GM12801 (cell line): ENCODE measurements around the gene PARM1.

Experiments
- TF ChIP-seq, protein P1 (sequence below): IDR thresholded peaks from one replicate; pipeline ENCODE4 v1.5.1; 2011; ENCODE audit warnings: control low read depth; ENCODE audit not compliant: insufficient read length; ENCODE audit errors: extremely low read depth

The PARM1 gene

DNA sequence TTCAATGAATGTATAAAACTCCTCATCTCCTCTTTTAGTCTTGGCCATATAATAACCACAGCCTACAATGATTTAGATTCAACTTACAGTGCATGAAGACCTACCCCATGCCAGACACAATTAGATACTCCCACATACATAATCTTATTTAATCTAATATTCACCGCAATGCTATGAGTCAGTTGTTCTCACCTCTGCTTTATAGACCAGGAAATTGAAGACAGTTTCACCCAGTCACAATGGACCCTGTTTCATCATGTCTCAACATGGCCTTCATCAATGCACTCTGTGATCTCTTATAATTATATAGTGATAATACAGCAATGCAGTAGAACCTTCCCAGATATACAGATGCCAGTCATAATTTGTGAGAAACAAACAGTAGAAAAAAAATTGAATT, 148.6 kb downstream of the PARM1 start:
- TF ChIP-seq, protein P1, sequence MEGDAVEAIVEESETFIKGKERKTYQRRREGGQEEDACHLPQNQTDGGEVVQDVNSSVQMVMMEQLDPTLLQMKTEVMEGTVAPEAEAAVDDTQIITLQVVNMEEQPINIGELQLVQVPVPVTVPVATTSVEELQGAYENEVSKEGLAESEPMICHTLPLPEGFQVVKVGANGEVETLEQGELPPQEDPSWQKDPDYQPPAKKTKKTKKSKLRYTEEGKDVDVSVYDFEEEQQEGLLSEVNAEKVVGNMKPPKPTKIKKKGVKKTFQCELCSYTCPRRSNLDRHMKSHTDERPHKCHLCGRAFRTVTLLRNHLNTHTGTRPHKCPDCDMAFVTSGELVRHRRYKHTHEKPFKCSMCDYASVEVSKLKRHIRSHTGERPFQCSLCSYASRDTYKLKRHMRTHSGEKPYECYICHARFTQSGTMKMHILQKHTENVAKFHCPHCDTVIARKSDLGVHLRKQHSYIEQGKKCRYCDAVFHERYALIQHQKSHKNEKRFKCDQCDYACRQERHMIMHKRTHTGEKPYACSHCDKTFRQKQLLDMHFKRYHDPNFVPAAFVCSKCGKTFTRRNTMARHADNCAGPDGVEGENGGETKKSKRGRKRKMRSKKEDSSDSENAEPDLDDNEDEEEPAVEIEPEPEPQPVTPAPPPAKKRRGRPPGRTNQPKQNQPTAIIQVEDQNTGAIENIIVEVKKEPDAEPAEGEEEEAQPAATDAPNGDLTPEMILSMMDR, result no peak

DNA sequence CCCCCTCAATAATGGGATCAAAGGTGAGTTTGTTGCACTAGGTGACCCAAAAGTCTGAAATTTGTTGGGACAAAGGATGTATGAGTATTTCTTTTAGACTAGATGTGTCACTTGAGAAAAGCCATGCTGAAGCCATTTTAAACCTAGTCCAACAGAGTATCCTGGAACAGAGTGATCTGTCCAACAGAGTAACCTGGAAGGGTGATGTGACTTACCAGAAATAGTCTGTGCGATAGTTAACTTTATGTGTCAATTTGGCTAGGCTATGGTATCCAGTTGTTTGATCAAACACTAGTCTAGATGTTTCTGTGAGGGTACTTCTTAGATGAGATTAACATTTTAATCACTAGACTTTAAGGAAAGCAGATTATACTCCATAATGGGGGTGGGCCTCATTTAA, 154.5 kb downstream of the PARM1 start:
- TF ChIP-seq, protein P1, result no peak

DNA sequence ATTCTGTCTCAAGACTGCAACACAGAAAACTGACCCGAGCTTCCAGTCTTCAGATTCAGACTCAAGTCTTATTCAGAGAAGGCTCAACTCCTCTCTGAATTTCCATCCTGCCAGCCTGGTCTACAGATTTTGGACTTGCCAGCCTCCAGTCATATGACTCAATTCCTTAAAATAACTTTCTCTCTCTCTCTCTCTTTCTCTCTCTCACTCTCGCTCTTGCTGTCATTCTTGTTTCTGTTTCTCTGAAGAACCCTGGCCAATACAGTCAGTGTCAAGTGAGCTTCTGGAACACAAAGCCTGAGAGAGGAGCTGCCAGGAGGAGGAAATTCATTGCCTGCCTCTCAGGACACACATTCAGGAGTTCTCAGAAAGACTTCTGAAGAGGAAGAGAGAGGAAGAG, 154.9 kb downstream of the PARM1 start:
- TF ChIP-seq, protein P1, result no peak

DNA sequence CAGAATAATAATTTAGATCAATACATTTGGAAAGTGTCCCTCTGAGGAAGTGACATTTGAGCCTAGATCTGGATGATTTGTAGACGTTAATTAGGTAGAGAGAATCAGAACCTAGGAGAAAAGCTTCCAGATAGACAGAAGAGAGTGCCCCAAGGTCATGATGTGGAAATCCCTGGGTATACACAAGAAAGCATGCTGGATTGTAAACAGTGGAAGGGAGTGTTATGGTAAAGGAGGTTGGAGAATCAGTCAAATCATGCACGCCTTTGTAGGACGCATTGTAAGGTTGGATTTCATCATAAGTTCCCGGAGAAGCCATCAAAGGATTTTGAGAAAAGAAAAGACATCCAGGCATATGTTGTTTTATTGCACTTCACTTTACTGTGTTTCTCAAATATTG, 156.3 kb downstream of the PARM1 start:
- TF ChIP-seq, protein P1, result no peak

DNA sequence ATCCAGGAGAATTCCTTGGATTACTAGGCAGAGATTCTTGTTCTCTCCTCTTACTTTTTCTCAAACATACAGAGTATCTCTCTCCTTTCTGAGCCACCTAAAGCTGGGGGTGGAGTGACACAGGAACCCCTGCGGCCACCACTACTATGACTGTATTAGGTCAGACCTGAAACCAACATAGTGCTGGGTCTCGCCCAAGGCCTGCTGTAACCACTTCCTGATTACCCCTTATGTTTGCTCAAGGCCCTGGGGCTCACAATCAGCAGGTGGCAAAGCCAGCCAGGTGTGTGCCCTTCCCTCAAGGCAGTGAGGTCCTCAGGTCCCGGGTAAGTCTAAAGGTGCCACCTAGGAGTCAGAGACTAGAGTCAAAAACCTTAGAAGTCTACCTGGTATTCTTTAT, 166.4 kb downstream of the PARM1 start:
- TF ChIP-seq, protein P1, result no peak
